Measurements from ENCODE around the gene CRYGS. TPM values are rescaled to one million over a fixed set of nuclear protein-coding genes. Genes with fewer than 3 reads are reported as not detected.
"Not testable (repeated sequence)": the region's sequence is repeated elsewhere in the genome, so short reads cannot be mapped to it uniquely, and the experiment has no call there.

CRYGS gene
- total RNA-seq, 1 donor: 0.21 TPM

- Histone ChIP-seq H3K27me3 (ENCODE audit: insufficient read depth, low read length) (no peaks in the 10 kb centered on the region), H3K9me3 (ENCODE audit: low read depth, low read length) (no peaks in the 10 kb centered on the region), H3K4me1 (ENCODE audit: insufficient read depth, low read length) (peaks cover 39% of the 10 kb centered on the region), H3K4me3 (ENCODE audit: low read length) (peak within 1 kb of the TSS; percentile 73)
These were observed 26.1 kb upstream of the CRYGS start, which contains the start of gene DNAJB11 for GRCh38 chr3:186570096-186570940. TSS of gene DNAJB11 (plus strand) at chr3:186570720. CDS start at chr3:186570898, 178 bp downstream.

DNA sequence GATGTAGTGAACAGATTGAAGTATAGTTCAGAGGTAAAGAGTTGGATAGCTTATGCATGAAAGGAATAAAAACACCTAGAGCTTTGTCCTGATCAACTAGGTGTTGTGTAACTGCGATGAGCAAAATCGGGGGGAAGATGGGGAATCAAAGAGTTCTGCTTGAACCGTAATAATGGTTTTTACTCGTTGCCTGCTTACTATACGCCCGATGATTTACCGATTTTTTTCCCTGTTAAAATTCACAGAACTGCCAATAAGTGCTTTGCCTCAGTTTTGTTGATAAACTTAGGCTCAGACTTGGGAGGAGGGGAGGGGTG, 25.6 kb upstream of the CRYGS start:
- peaks cover 39% of the 10 kb centered on the region for H3K4me1 ChIP-seq (ENCODE audit: insufficient read depth, low read length)
- H3K27me3 ChIP-seq (ENCODE audit: insufficient read depth, low read length): no peaks in the 10 kb centered on the region
- peak overlapping the region; percentile 73 for H3K4me3 ChIP-seq (ENCODE audit: low read length)
- H3K9me3 ChIP-seq (ENCODE audit: low read depth, low read length): no peaks in the 10 kb centered on the region

DNA sequence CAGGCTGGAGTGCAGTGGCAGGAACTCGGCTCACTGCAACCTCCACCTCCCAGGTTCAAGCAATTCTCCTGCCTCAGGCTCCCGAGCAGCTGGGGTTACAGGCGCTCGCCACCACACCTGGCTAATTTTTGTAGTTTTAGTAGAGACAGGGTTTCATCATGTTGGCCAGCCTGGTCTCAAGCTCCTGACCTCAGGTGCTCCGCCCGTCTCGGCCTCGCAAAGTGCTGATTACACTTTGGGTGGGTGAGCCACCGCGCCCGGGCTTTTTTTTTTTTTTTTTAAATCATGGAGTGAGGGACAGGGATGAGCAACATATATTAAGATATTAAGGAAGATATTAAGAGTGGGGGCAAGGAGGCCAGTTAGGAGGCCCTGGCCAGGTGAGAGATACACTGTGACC, 25.2 kb upstream of the CRYGS start:
- H3K4me3 ChIP-seq (ENCODE audit: low read length); H3K9me3 ChIP-seq (ENCODE audit: low read depth, low read length); H3K27me3 ChIP-seq (ENCODE audit: insufficient read depth, low read length): not testable (repeated sequence)
- H3K4me1 ChIP-seq (ENCODE audit: insufficient read depth, low read length): peaks cover 39% of the 10 kb centered on the region

- H3K27me3 ChIP-seq (ENCODE audit: insufficient read depth, low read length): no peaks in the 10 kb centered on the region
- no peaks in the 10 kb centered on the region for H3K9me3 ChIP-seq (ENCODE audit: low read depth, low read length)
- H3K4me1 ChIP-seq (ENCODE audit: insufficient read depth, low read length): peaks cover 41% of the 10 kb centered on the region
- peak within 1 kb of the TSS; percentile 96 for H3K4me3 ChIP-seq (ENCODE audit: low read length)
These were observed 23.1 kb upstream of the CRYGS start, which contains the start of gene TBCCD1 for GRCh38 chr3:186567072-186567921. TSS of gene TBCCD1 (minus strand) at chr3:186567339. CDS start at chr3:186564329, 3,010 bp downstream.

GRCh38 chr3:186566772-186567071, 22.5 kb upstream of the CRYGS start:
- Histone ChIP-seq H3K27me3 (ENCODE audit: insufficient read depth, low read length) (no peaks in the 10 kb centered on the region), H3K4me1 (ENCODE audit: insufficient read depth, low read length) (peaks cover 42% of the 10 kb centered on the region), H3K9me3 (ENCODE audit: low read depth, low read length) (no peaks in the 10 kb centered on the region), H3K4me3 (ENCODE audit: low read length) (peak overlapping the region; percentile 96)

DNA sequence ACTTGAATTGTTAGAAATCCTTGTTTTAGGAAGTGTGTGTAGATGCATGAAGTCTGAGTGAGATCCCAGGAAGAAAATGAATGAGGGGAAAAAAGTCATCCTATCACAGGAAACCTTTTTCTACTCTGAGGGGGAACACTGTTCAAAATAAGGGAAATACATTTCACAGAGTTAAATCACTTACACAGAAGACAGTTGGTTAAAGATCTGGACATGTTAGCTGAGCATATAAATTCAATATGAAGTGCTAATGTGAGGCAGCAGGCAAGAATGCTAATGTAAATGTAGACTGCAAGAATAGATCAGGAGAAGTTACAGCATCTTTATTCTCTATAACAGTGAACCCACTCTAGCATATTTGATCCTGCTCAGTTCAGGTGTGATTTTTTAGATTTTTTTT, 20.4 kb upstream of the CRYGS start:
- H3K27me3 ChIP-seq (ENCODE audit: insufficient read depth, low read length): no peaks in the 10 kb centered on the region
- H3K4me3 ChIP-seq (ENCODE audit: low read length): no peak overlapping the region
- no peaks in the 10 kb centered on the region for H3K9me3 ChIP-seq (ENCODE audit: low read depth, low read length)
- H3K4me1 ChIP-seq (ENCODE audit: insufficient read depth, low read length): peaks cover 30% of the 10 kb centered on the region

DNA sequence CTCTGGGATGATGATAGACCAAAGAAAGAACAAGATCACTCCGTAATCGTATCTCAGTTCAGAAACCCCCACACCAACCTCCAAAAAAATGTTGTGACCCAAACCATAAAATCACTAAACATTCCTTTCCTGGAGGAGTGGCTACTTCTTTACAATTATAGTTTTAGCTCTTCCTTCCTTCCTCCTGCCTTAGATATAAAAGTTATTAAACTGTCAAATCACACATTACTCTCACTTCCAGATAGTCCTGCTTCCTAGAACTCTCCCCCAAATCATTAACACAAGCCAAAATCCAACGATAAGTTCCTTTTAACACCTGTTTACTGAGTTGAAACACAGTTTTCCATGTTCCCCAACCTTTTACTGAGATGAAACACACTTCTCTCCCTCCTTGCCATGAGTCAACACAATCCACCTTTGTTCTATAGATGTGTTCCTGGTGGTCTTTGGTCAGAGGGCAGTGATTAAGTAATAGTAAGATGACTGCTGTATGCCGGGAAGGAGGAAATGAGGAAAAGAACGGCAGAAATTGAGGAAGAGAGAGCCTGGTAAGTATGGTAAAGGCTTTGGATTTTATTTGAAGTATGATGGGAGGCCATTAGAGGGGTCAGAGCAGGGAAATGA, 8.3 kb upstream of the CRYGS start:
- H3K4me3 ChIP-seq (ENCODE audit: low read length): no peak overlapping the region
- no peaks in the 10 kb centered on the region for H3K4me1 ChIP-seq (ENCODE audit: insufficient read depth, low read length)
- H3K9me3 ChIP-seq (ENCODE audit: low read depth, low read length): no peaks in the 10 kb centered on the region
- no peaks in the 10 kb centered on the region for H3K27me3 ChIP-seq (ENCODE audit: insufficient read depth, low read length)

- no peaks in the 10 kb centered on the region for H3K9me3 ChIP-seq (ENCODE audit: low read depth, low read length)
- no peak overlapping the region for H3K4me3 ChIP-seq (ENCODE audit: low read length)
These were observed 7.2 kb upstream of the CRYGS start for GRCh38 chr3:186551387-186551786.

GRCh38 chr3:186549497-186549896, 5.3 kb upstream of the CRYGS start:
- Histone ChIP-seq H3K4me1 (ENCODE audit: insufficient read depth, low read length) (no peaks in the 10 kb centered on the region), H3K27me3 (ENCODE audit: insufficient read depth, low read length) (no peaks in the 10 kb centered on the region), H3K9me3 (ENCODE audit: low read depth, low read length) (no peaks in the 10 kb centered on the region), H3K4me3 (ENCODE audit: low read length) (no peak overlapping the region)

More at GRCh38 chr3:186551387-186551786, 7.2 kb upstream of the CRYGS start:
- Histone ChIP-seq H3K27me3 (ENCODE audit: insufficient read depth, low read length) (no peaks in the 10 kb centered on the region), H3K4me1 (ENCODE audit: insufficient read depth, low read length) (no peaks in the 10 kb centered on the region)

DNA sequence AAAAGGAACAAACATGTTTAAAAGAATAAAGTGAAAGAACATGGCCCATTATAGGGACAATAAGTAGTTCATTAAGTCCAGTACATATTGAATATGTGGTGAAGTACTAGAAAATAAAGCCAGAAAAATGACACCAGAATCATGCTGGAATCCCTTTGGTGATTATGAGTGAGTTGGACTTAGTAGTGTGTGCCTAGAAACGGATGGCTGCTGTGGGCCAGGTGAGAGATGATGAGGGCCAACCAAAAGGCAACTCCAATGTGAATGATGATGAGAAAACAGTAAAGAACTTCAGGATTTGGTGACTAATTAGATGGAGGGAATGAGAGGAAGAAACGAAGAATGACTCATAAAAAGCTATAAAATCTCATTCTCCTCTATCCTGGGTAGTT, 3.3 kb downstream of the CRYGS start:
- H3K27me3 ChIP-seq (ENCODE audit: insufficient read depth, low read length): no peaks in the 10 kb centered on the region
- no peaks in the 10 kb centered on the region for H3K4me1 ChIP-seq (ENCODE audit: insufficient read depth, low read length)
- H3K9me3 ChIP-seq (ENCODE audit: low read depth, low read length): no peaks in the 10 kb centered on the region
- no peak overlapping the region for H3K4me3 ChIP-seq (ENCODE audit: low read length)

GRCh38 chr3:186540221-186540834, 3.9 kb downstream of the CRYGS start:
- Histone ChIP-seq H3K4me1 (ENCODE audit: insufficient read depth, low read length) (no peaks in the 10 kb centered on the region), H3K27me3 (ENCODE audit: insufficient read depth, low read length) (no peaks in the 10 kb centered on the region), H3K9me3 (ENCODE audit: low read depth, low read length) (no peaks in the 10 kb centered on the region), H3K4me3 (ENCODE audit: low read length) (no peak overlapping the region)

- H3K9me3 ChIP-seq (ENCODE audit: low read depth, low read length): no peaks in the 10 kb centered on the region
- H3K4me3 ChIP-seq (ENCODE audit: low read length): no peak overlapping the region
- no peaks in the 10 kb centered on the region for H3K27me3 ChIP-seq (ENCODE audit: insufficient read depth, low read length)
- H3K4me1 ChIP-seq (ENCODE audit: insufficient read depth, low read length): peaks cover 9% of the 10 kb centered on the region
These were observed 5.4 kb downstream of the CRYGS start for GRCh38 chr3:186538779-186539178.

DNA sequence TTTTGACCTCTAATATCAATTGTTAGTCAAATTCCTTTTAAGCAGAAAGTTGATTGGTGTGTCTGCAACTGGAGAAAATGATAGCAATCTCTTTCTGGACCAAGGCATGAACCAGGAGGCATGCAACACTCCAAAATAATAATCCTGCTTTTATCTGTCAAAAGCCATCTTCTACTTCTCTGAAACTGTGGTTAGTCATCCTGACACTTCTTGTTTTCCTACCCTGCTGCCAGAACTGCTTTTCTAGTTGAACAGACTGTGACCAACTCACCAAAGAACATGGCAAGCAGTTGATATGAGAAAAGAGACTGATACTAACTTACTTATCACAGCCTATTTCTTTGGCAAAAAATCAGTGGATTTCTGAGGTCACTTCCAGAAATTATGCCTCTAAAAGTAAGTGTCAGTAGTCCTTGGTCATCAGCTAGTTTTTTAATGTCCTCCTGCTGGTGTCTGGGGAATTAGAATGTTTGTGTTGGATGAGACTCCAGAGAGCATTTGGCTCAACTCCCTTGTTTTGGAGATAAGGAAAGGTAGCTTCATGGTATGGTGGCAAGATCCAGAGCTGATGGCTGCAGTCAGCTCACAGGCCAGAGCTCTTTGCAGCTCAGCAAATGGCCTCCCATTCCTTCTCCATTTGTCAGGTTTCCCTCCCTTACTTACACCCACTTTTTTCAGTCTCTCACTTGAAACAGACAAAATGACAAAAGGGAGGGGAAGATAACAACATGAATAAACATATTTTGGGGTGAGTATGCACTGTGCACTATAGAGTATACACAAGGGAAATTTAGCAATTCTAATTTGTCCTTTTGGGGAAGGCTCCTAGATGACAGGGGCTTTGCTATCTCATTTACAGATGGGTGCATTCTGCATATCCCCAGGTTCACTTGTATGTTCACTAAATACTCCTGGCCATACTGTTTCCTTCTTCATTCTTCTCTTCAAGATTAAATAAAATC, 7.0 kb downstream of the CRYGS start:
- Histone ChIP-seq H3K9me3 (ENCODE audit: low read depth, low read length) (no peaks in the 10 kb centered on the region), H3K4me1 (ENCODE audit: insufficient read depth, low read length) (peaks cover 24% of the 10 kb centered on the region), H3K27me3 (ENCODE audit: insufficient read depth, low read length) (no peaks in the 10 kb centered on the region), H3K4me3 (ENCODE audit: low read length) (no peak overlapping the region)

- H3K4me1 ChIP-seq (ENCODE audit: insufficient read depth, low read length): peaks cover 31% of the 10 kb centered on the region
- H3K27me3 ChIP-seq (ENCODE audit: insufficient read depth, low read length): no peaks in the 10 kb centered on the region
- H3K9me3 ChIP-seq (ENCODE audit: low read depth, low read length): no peaks in the 10 kb centered on the region
- no peak overlapping the region for H3K4me3 ChIP-seq (ENCODE audit: low read length)
These were observed 10.0 kb downstream of the CRYGS start for GRCh38 chr3:186534113-186534669.

Data from mononuclear cell (primary cell).